Measurements from ENCODE around the gene CMKLR1.

Gene CMKLR1

GRCh38 chr12:108315486-108316105, 23.5 kb downstream of the CMKLR1 start:
- peak; percentile 9 for DNase-seq

GRCh38 chr12:108313606-108314351, 25.3 kb downstream of the CMKLR1 start:
- DNase-seq: no peak

- DNase-seq: no peak
These were observed 25.9 kb downstream of the CMKLR1 start for GRCh38 chr12:108313241-108313605.

GRCh38 chr12:108312693-108313189, 26.4 kb downstream of the CMKLR1 start:
- DNase-seq: no peak

GRCh38 chr12:108312073-108312659, 26.9 kb downstream of the CMKLR1 start:
- DNase-seq: no peak

- no peak for DNase-seq
These were observed 27.5 kb downstream of the CMKLR1 start for GRCh38 chr12:108311605-108312004.

- no peak for DNase-seq
These were observed 28.6 kb downstream of the CMKLR1 start for GRCh38 chr12:108310489-108310888.

GRCh38 chr12:108309674-108310312, 29.3 kb downstream of the CMKLR1 start:
- DNase-seq: no peak

- no peak for DNase-seq
These were observed 30.6 kb downstream of the CMKLR1 start for GRCh38 chr12:108308395-108309085.

GRCh38 chr12:108307006-108307405, 32.1 kb downstream of the CMKLR1 start:
- DNase-seq: no peak

GRCh38 chr12:108306506-108306905, 32.6 kb downstream of the CMKLR1 start:
- DNase-seq: no peak

- no peak for DNase-seq
These were observed 33.1 kb downstream of the CMKLR1 start for GRCh38 chr12:108305991-108306501.

GRCh38 chr12:108305520-108305919, 33.6 kb downstream of the CMKLR1 start:
- no peak for DNase-seq

GRCh38 chr12:108304633-108305032, 34.5 kb downstream of the CMKLR1 start:
- no peak for DNase-seq

- DNase-seq: no peak
These were observed 35.4 kb downstream of the CMKLR1 start for GRCh38 chr12:108303703-108304102.

GRCh38 chr12:108302403-108303311, 36.5 kb downstream of the CMKLR1 start:
- DNase-seq: no peak

- DNase-seq: no peak
These were observed 37.1 kb downstream of the CMKLR1 start for GRCh38 chr12:108302016-108302402.

- DNase-seq: no peak
These were observed 37.8 kb downstream of the CMKLR1 start for GRCh38 chr12:108301346-108301745.

- no peak for DNase-seq
These were observed 39.0 kb downstream of the CMKLR1 start for GRCh38 chr12:108299980-108300696.

GRCh38 chr12:108299516-108299915, 39.6 kb downstream of the CMKLR1 start:
- no peak for DNase-seq

GRCh38 chr12:108298761-108299275, 40.3 kb downstream of the CMKLR1 start:
- DNase-seq: no peak
